Measurements from ENCODE around the gene LMOD3.

DNA sequence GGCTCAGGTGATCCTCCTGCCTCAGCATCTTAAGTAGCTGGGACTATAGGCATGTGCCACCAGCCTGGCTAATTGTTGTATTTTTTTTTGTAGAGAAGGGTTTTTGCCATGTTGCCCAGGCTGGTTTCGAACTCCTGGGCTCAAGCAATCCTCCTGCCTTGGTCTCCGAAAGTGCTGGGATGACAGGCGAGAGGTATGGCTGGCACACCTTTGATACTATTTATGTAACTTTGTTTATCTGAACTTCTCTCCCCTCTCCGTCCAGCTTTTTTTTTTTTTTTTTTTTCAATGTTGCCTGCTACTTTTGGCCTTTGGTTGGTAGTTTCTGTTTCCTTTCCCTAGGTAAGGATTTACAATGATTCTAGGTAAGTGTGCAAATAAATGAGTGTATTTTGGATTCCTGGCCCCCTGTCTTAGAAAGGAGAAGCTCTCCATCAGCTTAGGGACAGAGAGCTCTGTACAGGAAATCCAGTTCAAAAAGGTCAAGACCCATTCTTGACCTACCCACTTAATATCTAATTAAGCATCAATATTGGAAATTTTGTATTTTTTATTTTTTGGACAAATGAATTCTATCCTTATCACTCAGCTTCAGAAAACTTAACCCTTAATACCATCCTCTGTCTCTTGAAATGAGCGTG lies 30.9 kb downstream of the LMOD3 start:
- TF ChIP-seq, protein P1, sequence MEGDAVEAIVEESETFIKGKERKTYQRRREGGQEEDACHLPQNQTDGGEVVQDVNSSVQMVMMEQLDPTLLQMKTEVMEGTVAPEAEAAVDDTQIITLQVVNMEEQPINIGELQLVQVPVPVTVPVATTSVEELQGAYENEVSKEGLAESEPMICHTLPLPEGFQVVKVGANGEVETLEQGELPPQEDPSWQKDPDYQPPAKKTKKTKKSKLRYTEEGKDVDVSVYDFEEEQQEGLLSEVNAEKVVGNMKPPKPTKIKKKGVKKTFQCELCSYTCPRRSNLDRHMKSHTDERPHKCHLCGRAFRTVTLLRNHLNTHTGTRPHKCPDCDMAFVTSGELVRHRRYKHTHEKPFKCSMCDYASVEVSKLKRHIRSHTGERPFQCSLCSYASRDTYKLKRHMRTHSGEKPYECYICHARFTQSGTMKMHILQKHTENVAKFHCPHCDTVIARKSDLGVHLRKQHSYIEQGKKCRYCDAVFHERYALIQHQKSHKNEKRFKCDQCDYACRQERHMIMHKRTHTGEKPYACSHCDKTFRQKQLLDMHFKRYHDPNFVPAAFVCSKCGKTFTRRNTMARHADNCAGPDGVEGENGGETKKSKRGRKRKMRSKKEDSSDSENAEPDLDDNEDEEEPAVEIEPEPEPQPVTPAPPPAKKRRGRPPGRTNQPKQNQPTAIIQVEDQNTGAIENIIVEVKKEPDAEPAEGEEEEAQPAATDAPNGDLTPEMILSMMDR (IDR thresholded peaks at IDR 0.05): no peak
- TF ChIP-seq POLR2A (IDR thresholded peaks at IDR 0.05): no peak
